HEK293T (cell line): Measurements from ENCODE around the gene SUSD4.

Experiments
- CTCF ChIA-PET: fragments of 350-600 bp; formaldehyde crosslinking; extraction: SDS; loops from one replicate; lab custom pipeline; 2021; ENCODE audit warnings: antibody characterized with exemption, inconsistent platforms; lab: Yijun Ruan, JAX
- POLR2A ChIA-PET: fragments of 350-600 bp; formaldehyde crosslinking; extraction: SDS; loops from one replicate; lab custom pipeline; 2020; ENCODE audit warnings: antibody characterized with exemption, inconsistent platforms; lab: Yijun Ruan, JAX
- DNase-seq: peaks from one replicate; pipeline ENCODE4 v3.0.0; 2012; ENCODE audit warnings: mixed read lengths; ENCODE audit errors: extremely low spot score
- ARNT ChIP-seq: fragments of 450-650 bp; IDR thresholded peaks from 2 replicates; pipeline ENCODE4 v1.6.1; 2017; ENCODE audit warnings: mild to moderate bottlenecking
- BHLHE40 ChIP-seq: fragments of 450-650 bp; IDR thresholded peaks from 2 replicates; pipeline ENCODE4 v1.6.1; 2016; ENCODE audit warnings: mild to moderate bottlenecking, moderate library complexity, borderline replicate concordance
- CTBP1 ChIP-seq: fragments of 450-650 bp; IDR thresholded peaks from 2 replicates; pipeline ENCODE4 v1.6.1; 2016; ENCODE audit warnings: borderline replicate concordance
- ELF4 ChIP-seq: fragments of 450-650 bp; IDR thresholded peaks from 2 replicates; pipeline ENCODE4 v1.6.1; 2017; ENCODE audit warnings: antibody characterized with exemption
- FOXA1 ChIP-seq: fragments of 450-650 bp; IDR thresholded peaks from 2 replicates; pipeline ENCODE4 v1.6.1; 2016; ENCODE audit warnings: mild to moderate bottlenecking
- FOXK2 ChIP-seq: fragments of 450-650 bp; IDR thresholded peaks from 2 replicates; pipeline ENCODE4 v1.6.1; 2016; ENCODE audit warnings: mild to moderate bottlenecking
- FOXM1 ChIP-seq: fragments of 450-650 bp; IDR thresholded peaks from 2 replicates; pipeline ENCODE4 v1.6.1; 2017; ENCODE audit warnings: mild to moderate bottlenecking, borderline replicate concordance
- HDGF ChIP-seq: fragments of 450-650 bp; IDR thresholded peaks from 2 replicates; pipeline ENCODE4 v1.6.1; 2017; ENCODE audit warnings: antibody characterized with exemption, borderline replicate concordance
- L3MBTL2 ChIP-seq: fragments of 450-650 bp; conservative IDR thresholded peaks from 2 replicates; pipeline ENCODE4 v1.6.1; 2016; ENCODE audit warnings: mild to moderate bottlenecking
- LEF1 ChIP-seq: fragments of 450-650 bp; IDR thresholded peaks from 2 replicates; pipeline ENCODE4 v1.6.1; 2017; ENCODE audit warnings: mild to moderate bottlenecking, borderline replicate concordance
- NFRKB ChIP-seq: fragments of 450-650 bp; IDR thresholded peaks from 2 replicates; pipeline ENCODE4 v1.6.1; 2016; ENCODE audit warnings: mild to moderate bottlenecking, moderate library complexity
- PKNOX1 ChIP-seq: fragments of 450-650 bp; IDR thresholded peaks from 2 replicates; pipeline ENCODE4 v1.6.1; 2016
- SP1 ChIP-seq: fragments of 450-650 bp; IDR thresholded peaks from 2 replicates; pipeline ENCODE4 v1.6.1; 2017
- SUZ12 ChIP-seq: fragments of 450-650 bp; IDR thresholded peaks from 2 replicates; pipeline ENCODE4 v1.6.1; 2016; ENCODE audit warnings: mild to moderate bottlenecking
- TARDBP ChIP-seq: fragments of 450-650 bp; IDR thresholded peaks from 2 replicates; pipeline ENCODE4 v1.6.1; 2016
- ZNF384 ChIP-seq: fragments of 450-650 bp; IDR thresholded peaks from 2 replicates; pipeline ENCODE4 v1.6.1; 2016

The SUSD4 gene

GRCh38 chr1:223197923-223198627 lies 165.9 kb downstream of the SUSD4 start:
- TF ChIP-seq PKNOX1 (no peak), CTBP1 (no peak), BHLHE40 (no peak), ELF4 (no peak), NFRKB (no peak), SUZ12 (no peak), FOXK2 (no peak), LEF1 (no peak), ARNT (no peak)
- CTCF ChIA-PET = no interaction called here
- POLR2A ChIA-PET = no interaction called here
- DNase-seq = no peak

- TF ChIP-seq BHLHE40 (no peak), FOXK2 (no peak), CTBP1 (no peak), SUZ12 (no peak), ZNF384 (no peak), ELF4 (no peak), PKNOX1 (no peak), FOXM1 (no peak), FOXA1 (no peak)
- ChIA-PET POLR2A (no interaction called here), CTCF (no interaction called here)
- no peak for DNase-seq
These were observed 173.9 kb downstream of the SUSD4 start for GRCh38 chr1:223189903-223190724.

- POLR2A ChIA-PET = no interaction called here
- CTCF ChIA-PET = no interaction called here
- no peak for DNase-seq
These were observed 174.5 kb downstream of the SUSD4 start for GRCh38 chr1:223189525-223189902.

GRCh38 chr1:223188618-223189356 lies 175.2 kb downstream of the SUSD4 start:
- ChIA-PET CTCF (no interaction called here), POLR2A (no interaction called here)
- DNase-seq = no peak
- TF ChIP-seq ELF4 = no peak
- no peak for TF ChIP-seq CTBP1
- no peak for TF ChIP-seq BHLHE40
- no peak for TF ChIP-seq HDGF

More at GRCh38 chr1:223189525-223189902, 174.5 kb downstream of the SUSD4 start:
- TF ChIP-seq FOXK2 = no peak

GRCh38 chr1:223186800-223187199 lies 177.2 kb downstream of the SUSD4 start:
- TF ChIP-seq L3MBTL2 (no peak), TARDBP (no peak), BHLHE40 (no peak), LEF1 (no peak), FOXM1 (no peak), NFRKB (no peak), FOXK2 (no peak), ARNT (no peak), ZNF384 (no peak), PKNOX1 (no peak), CTBP1 (no peak), ELF4 (no peak), FOXA1 (no peak), HDGF (no peak), SUZ12 (no peak), SP1 (no peak)
- ChIA-PET POLR2A (no interaction called here), CTCF (no interaction called here)
- no peak for DNase-seq

GRCh38 chr1:223183268-223183862 lies 180.6 kb downstream of the SUSD4 start:
- ChIA-PET CTCF (no interaction called here), POLR2A (no interaction called here)
- no peak for DNase-seq
- TF ChIP-seq ELF4 = peak; percentile 85
- TF ChIP-seq LEF1 = no peak
